CD4-positive, alpha-beta T cell treated with Interleukin-21 for 1 hour (primary cell): ENCODE results near the gene BST1.

Source experiments
- DNase-seq: peaks from one replicate; pipeline ENCODE4 v3.0.0-alpha.2; 2020

Gene BST1, protein sequence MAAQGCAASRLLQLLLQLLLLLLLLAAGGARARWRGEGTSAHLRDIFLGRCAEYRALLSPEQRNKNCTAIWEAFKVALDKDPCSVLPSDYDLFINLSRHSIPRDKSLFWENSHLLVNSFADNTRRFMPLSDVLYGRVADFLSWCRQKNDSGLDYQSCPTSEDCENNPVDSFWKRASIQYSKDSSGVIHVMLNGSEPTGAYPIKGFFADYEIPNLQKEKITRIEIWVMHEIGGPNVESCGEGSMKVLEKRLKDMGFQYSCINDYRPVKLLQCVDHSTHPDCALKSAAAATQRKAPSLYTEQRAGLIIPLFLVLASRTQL

GRCh38 chr4:15702941-15703403, at the start of gene BST1:
Gene BST1, plus strand, starts transcription at chr4:15703065. Its CDS starts 80 bp downstream, at chr4:15703145.
- DNase-seq, result peak; percentile 44

DNA sequence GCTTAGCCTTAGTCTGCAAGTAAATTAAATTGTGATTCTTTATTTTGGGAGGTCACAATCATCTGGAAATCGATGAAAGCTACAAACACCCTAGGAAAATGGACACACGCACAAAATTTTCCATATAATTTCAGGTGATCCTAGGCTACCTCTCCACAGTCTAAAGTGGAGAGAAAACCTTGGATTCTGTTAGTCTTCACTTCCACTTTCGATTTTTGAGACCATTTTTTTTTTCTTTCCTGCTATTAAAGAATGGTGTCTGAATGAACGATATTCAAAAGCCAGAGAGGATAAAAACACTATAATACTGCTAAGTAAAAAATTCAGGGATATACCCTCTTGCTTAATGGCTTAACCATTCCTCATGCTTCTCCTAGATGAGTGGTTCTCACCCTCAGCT, 49.4 kb upstream of the BST1 start:
- DNase-seq, result no peak

DNA sequence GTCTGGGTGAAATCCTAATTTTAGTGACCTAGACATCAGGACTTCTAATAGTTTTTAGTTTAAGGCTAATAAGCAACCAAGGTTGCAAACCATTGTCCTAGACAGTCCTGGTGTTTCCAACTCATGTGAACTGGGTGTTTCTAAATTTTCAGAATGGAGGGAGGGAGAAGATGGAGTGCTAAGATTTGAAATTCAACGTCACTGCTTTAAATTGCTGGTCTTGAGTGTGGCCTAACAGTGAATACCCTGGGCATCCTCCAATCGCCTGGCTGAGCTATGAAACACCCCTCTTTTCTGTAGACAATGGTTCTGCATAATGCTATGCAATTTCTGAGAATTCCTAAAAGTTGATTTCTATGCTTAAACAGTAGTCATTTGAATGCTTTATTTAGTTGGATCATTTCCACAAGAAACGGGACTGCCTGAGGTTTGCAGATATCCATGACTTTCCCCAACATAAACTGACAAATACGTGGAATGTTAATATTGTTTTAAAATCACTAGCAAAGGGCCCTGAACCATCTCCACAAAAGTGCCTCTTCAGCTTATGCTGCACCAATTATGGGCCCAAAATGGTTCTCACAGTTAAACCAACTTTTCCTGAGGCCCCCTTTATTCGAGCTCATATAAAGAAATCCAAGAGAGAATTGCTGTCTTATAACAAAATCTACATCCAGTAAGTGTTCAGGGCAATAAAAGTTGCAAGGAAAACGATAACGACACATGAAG, 48.8 kb upstream of the BST1 start:
- peak; percentile 18 for DNase-seq

- DNase-seq, result no peak
Measured at GRCh38 chr4:15654593-15655222, 48.2 kb upstream of the BST1 start.

DNA sequence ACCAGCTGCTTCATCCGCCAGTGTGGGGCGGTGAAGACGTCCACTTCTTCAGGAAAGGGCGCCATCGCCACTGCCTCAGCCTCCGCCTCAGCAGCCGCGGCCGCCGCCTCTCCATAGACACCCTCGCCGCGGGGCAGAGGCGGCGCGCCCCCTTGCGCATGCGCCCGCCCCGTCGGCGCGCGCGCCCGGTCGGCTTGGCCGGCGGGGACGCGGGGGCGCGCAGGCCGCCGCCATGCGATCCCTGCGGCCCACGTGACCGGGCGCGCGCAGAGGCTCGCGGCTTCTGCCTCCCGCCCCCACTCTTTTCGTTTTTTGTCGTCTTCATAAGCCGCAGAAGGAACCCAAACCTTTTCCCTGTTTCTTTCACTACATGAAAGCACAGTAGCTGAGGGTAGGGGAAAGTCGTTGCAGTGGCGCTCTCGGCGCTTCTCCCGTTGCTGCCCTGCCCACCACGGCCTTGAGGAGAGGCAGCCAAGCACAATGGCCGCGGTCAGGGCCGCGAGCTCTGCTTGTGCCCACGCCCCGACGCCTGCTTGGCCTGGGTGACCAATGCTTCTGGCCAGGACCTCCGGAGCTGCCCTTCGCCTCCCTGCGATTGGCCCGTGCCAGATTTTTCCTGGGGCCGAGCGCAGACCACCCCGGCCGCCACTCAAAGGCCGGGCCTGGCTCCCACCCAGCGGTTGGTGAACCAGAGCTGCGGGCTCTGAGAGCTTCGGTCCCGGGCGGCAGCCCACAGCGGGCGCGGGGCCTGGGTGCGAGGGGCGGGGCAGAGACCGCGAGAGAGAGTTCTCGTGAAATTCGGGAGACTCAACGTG, 47.4 kb upstream of the BST1 start, which contains the start of gene FBXL5:
Gene FBXL5 (minus strand): TSS at position 135 of the 815 bp plus-strand sequence. CDS start 70 bp downstream, at position 65.
- DNase-seq, result peak; percentile 86

- DNase-seq, result no peak
Measured at GRCh38 chr4:15656038-15656470, 46.8 kb upstream of the BST1 start.

GRCh38 chr4:15657366-15657765, 45.5 kb upstream of the BST1 start:
- DNase-seq, result no peak

GRCh38 chr4:15658136-15658770, 44.6 kb upstream of the BST1 start:
- no peak for DNase-seq

- no peak for DNase-seq
Measured at GRCh38 chr4:15658781-15659180, 44.1 kb upstream of the BST1 start.

DNA sequence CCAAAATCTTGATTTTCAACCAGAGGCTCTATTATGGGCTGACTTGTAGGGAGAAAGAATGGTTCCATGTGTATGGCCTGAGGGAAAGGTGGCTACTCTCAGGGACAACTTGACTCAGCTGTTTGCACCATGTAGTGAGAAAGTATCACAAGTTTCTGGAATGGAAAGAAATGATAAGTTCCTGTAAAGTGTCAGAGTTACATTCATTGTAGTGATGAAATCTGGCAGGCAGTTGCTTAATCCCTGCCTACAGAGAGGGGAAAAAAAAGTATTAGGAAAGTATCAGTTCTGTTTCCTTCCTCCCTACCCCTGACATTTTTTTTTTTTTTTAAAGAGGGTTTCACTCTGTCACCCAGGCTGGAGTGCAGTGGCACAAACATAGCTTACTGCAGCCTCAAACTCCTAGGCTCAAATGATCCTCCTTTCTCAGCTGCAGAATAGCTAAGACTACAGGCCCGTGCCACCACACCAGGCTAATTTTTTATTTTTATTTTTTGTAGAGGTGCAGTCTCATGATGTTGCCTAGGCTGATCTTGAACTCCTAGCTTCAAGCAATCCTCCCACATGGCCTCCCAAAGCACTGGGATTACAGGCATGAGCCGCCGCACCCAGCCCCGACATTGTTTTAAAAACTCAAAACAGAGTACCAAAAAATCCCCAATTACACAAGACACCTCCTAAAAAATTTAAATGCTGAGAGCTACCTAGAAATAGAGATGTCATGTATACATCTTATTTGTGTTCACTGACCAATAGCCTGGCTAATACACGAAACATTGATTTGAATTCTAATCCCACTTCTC, 42.9 kb upstream of the BST1 start:
- DNase-seq, result no peak

DNA sequence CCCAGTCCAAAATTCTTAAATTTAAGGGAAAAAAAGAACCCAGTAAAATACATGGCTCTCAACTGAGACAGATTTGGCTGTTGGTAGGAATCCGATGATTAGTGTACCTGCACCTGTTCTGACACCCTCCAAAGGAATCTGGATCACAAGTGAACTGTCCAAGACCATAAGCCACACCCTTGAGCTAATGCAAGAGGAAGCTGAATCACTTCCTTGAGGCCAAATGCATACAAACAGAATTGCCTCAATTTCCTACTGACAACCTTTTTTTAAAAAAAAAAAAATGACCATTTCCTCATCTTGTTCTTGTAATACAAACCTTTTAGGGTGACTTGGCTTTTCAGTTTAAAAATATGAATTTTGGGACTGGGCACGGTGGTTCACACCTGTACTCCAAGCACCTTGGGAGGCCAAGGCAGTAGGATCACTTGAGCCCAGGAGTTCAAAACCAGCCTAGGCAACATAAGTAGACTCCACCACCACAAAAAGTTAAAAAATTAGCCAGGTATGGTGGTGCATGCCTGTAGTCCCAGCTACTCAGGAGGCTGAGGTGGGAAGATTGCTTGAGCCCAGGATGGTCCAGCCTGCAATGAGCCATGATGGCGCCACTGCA, 37.0 kb upstream of the BST1 start:
- no peak for DNase-seq

DNA sequence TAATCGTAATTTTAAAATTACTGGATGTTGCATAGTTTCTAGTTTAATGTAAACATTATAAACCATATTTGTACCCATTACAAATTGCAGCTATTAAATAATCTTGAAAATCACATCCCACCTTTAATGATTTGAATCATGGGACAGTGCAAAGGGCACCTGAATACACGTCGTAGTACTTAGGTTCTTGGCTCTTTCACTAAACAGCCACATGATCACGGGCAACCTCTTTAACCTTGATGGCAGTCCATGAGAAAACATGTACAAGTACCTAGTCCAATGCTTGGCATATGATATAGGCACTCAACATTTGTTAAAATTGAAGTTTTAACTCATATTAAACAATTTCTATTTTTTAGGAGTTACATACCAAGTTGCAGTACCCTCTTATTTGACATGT, 35.9 kb upstream of the BST1 start:
- DNase-seq, result no peak

GRCh38 chr4:15668566-15669435, 34.1 kb upstream of the BST1 start:
- DNase-seq, result no peak

- no peak for DNase-seq
Measured at GRCh38 chr4:15670576-15670975, 32.3 kb upstream of the BST1 start.

GRCh38 chr4:15672101-15672500, 30.8 kb upstream of the BST1 start:
- no peak for DNase-seq

DNA sequence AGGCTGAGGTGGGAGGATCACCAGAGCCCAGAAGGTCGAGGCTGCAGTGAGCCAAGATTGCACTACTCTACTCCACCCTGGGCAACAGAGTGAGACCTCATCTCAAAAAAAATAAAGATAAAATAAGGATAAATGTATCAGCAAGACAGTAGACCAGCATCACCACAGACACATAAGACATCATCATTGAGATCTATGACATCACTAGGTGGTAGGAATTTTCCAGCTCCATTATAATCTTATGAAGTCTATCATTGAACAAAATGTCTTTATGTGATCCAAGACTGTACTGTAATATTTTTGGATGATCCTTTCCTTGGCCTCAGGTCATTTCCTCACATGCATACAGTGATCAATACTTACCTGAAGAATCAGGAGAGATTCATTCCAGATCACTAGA, 29.5 kb upstream of the BST1 start:
- DNase-seq, result no peak

GRCh38 chr4:15674046-15674445, 28.8 kb upstream of the BST1 start:
- no peak for DNase-seq

DNA sequence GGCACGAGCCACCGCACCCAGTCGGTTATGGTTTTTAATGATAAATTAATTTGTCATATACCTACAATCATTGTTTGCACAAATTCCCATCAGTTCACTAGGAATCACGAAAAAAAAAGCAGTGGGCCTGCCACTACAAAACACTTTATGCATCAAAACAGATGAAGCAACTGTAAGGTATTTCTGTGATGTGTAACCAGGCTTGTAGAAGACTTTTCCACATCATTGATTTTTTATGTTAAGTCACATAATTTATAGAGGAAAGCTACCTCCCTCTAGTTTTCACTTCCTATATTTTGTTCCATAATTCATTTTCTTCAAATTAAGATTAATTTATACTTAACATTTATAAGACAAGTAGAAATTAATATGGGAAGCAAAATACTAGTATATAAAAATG, 27.9 kb upstream of the BST1 start:
- no peak for DNase-seq

GRCh38 chr4:15675356-15675755, 27.5 kb upstream of the BST1 start:
- no peak for DNase-seq

- DNase-seq, result no peak
Measured at GRCh38 chr4:15676039-15676438, 26.8 kb upstream of the BST1 start.
